TTC549 (cell line): Measurements from ENCODE around the gene TPO.
"Not testable (repeated sequence)": the region's sequence is repeated elsewhere in the genome, so short reads cannot be mapped to it uniquely, and the experiment has no call there.

Source experiments
- FAIRE-seq: peaks from 2 replicates; lab custom pipeline; 2012; peaks lifted over from hg19 to GRCh38; lab: Jason Lieb, UNC

The TPO gene

DNA sequence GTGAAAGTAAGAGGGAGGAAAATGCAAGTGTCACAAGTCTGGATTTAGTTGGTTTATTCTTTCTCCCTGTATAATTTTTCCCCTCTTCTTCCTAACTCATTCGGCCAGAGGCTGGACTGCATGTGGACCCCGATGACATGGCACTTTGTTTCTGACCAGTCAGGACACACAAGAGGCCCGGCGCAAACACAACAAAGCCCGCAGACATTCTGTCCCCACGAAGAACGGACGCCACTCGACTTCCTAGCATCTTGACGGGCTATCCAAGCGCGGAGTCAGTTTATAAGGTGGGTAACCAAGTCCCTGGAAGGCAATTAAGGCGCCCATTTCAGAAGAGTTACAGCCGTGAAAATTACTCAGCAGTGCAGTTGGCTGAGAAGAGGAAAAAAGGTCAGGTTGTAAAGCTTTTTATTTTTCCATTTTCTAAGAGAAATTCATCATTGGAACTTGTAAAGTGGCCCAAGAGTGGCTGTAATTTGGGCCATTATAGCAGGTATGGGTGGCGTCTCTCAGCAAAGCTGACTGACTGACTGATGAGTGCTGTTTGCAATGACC is at the start of gene TPO:
TPO (plus strand) TSS at position 308 of the 555 bp plus-strand sequence. CDS start 946 bp downstream, outside the sequence.
- FAIRE-seq: no peak

DNA sequence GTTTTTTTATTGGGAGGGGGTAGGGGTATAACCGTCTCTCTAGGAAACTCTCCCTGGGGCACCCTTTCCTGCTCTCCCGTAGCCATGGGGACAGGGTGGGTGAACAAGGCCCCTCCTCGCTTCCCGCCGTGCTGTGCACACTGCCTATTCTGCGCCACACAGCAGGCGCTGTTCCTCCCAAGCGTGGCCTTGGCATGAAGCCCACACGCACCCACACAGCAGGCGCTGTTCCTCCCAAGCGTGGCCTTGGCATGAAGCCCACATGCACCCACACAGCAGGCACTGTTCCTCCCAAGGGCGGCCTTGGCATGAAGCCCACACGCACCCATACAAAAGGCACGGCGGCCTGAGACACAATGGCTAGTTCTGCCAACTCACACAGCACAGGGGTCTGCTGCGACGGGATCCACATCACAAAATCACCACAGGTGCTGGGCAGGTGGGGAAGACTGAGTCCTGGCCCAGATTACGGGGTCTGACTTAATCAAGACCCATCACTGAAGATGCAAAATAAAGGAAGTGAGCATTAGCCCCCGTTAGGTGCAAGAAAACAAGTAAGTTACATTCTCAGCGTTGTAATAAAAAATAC is 46.6 kb upstream of the TPO start:
- no peak for FAIRE-seq

DNA sequence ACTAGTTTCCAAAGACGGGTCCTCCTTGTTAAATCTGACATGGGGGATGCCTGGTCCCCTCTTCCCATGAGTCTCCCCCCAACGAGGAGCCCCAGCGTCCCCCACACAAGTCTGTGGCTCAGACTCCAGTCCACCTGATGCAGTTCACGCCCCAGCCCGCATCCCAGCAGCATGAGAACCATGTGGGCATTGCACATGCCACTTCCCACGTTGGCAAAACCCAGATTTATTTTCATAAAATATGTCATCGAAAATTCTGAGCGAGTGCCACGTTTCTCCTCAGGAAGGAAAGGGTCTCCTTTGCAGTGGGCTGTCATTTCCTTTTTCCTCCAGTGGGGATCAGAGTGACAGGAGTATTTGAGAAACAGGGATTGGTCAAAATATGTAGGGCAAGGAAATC is 45.7 kb upstream of the TPO start:
- no peak for FAIRE-seq

DNA sequence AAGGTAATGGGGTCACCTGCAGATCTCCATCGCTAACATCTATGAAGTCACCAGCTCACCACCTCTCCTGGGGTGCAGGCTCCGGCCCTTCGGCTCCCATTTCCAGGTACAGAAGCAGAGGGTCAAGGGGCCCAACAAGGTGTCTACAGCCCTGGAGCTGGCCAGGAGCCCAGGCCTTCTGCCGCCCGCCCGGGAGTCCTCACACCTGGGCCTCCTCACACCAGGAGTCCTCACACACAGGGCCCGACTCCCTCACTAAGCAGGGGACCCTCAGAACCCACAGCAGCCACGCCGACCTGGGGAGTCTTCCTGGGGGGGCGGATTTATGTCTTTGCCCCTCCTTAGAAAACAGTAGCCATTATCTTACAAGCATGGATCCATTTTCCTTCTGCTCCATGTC is 43.4 kb upstream of the TPO start:
- FAIRE-seq: no peak

DNA sequence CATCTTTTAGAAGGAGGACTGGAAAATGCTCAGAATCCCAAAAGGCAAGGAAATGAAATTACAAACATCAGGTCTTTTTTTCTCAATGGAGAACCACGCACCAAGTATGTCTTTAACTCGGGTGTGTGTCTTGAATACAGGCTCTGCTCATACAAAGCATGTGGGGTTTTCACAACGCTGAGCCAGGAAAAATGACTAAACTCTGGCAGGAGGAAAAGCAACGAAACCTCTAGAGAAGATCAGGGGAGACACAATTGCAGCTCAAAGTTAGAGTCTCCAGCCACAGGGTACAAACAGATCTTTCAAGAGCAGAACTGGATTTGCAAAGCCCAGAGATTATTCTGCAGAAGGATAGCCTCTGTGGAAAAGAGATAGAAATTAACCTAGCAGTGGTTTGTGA is 42.8 kb upstream of the TPO start:
- no peak for FAIRE-seq

DNA sequence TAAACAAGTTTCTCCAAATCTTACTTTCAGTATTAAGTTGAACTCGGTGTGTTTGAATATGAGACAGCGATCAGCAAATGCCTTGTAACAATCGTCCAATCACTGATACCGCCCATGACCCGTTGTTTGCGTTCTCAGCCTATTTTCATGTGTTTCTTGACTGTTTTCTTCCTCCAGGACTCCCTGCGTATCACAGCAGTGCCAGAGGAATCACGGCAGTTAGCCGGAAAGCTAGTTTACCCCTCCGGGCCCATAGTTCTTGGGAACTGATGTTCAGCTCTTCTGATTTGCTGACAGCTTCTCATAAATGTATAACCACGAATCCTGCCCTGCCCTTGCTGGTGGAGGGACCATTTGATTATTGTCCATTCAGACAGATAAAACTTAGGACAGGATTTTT is 42.2 kb upstream of the TPO start:
- FAIRE-seq: no peak

DNA sequence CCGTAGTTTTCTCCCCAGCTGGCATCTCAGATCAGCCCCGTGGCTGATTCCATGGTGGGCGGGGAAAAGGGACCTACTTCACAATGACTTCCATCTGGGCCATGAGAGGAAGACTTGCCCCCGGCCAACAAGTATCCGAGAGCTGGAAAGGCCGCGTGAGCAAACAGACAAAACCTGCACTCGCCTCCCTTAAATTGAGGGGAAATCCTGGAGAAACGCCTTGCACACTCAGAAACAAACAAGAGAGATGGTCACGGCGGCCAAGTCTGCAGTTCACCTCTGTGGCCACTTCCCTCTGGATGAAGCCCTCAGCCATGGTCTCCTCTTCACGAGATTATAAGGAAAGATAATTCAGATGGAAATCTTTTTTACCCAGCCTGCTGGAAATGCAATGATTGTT is 39.4 kb upstream of the TPO start:
- FAIRE-seq: no peak

DNA sequence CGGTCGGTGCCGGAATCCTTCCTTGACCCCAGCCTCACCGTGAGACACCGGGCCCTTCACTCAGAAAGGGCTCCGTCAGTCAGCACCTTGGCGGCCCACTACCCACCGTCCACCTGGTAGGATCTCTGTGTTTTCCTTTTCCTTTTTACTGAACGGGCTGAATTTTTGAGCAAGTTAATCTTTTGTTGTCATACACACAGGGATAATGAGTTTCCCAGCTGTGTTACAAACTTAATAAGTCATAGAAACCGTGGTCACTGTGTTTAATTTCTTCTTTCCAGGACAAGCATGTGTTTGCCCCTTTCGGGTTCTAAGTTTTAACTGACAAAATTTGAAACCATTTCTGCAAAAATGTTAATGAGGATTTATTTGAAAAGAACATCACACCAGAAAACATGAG is 39.0 kb upstream of the TPO start:
- no peak for FAIRE-seq

DNA sequence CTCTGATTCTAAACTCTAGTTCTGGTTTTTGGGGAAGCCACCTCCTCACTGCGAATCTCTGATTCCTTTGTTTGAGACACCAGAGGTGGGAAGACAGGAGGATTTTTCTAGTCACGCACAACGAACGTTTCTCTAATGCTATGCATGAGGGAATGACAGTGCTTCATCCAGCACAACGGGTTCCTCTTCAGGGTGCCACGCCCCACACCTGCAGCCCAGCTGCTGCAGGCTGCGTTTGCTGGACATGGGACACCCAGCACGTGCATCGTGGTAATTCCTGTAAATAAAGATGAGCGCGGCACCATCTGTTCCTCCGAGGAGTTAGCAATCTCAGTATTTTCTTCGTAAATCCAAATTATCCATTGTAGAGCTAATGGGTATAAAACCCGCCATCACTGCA is 37.5 kb upstream of the TPO start:
- no peak for FAIRE-seq

DNA sequence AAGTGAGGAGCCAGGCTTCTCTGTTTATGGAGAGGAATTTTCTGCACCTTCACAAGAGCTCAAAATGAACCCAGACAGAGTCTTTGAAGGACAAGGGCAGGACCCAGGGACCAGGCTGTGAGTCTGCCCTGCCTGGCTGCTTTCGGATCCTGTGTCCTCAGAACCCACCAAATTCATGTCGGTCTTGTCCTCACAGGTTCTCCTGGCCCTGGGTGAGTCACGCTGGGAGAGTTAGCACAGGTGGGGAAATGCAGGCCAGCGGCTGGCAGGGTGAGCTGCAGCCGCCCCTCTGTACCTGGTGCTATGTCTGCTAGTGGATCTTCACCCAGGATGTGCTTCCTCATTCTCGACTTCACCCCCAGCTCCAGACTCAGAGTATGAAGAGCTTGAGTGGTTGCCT is 35.8 kb upstream of the TPO start:
- no peak for FAIRE-seq

DNA sequence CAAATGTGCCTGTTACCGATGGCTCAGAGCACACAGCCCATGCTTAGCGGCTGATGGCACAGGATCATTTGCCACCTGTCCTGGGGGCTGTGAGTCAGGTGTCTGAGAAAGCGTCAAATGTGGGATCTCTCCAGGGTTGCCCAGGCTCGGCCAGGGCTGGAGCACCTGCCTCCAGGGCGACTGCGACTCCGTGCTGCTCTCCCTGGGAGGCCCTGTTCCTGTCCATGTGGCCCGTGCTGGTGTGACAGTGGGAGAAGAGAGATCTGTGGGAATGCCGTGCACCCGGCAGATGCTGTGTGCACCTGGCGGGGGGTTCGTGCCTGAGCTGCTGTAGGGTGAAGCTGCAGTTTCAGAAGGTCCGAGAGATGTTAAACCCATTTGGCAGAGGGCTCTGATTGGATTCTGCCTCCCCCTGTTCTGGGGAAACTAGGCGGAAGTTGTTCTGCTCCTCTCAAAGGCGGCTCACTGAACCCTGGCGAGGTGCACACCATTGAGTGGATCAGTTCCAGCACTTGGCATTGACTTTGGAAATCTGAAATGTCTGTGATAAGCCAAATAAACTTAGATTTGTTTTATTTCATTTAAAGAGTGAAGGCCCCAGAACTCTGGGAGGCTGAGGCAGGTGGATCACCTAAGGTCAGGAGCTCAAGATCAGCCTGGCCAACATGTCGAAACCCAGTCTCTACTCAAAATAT is 34.7 kb upstream of the TPO start:
- FAIRE-seq: no peak

DNA sequence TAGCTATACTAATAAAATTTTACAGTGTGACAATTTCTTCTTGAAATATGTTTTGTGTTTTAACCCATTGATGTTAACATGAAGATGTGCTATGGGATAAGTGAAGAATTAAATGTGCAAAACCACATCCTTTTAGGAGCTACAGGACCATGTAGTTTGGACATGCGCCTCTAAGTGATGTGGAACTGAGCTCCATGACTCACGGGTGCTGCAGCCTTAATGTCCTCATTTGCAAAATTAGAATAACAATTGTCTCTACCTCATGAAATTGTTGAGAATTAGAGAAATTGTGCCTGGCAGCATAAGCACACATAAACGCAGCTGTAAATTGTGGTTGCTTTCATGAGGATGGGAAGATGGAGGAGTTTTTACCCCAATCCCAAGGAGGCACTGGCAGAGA is 31.6 kb upstream of the TPO start:
- no peak for FAIRE-seq

DNA sequence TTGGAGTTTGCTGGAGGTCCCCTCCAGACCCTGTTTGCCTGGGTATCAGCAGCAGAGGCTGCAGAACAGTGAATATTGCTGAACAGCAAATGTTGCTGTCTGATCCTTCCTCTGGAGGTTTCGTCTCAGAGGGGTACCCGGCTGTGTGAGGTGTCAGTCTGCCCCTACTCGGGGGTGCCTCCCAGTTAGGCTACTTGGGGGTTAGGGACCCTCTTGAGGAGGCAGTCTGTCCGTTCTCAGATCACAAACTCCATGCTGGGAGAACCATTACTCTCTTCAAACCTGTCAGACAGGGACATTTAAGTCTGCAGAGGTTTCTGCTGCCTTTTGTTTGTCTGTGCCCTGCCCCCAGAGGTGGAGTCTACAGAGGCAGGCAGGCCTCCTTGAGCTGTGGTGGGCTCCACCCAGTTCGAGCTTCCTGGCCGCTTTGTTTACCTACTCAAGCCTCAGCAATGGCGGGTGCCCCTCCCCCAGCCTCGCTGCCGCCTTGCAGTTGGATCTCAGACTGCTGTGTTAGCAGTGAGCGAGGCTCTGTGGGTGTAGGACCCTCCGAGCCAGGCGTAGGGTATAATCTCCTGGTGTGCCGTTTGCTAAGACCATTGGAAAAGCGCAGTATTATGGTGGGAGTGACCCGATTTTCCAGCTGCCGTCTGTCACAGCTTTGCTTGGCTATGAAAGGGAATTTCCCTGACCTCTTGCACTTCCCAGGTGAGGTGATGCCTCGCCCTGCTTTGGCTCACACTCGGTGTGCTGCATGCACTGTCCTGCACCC is 25.1 kb upstream of the TPO start:
- not testable (repeated sequence) for FAIRE-seq

DNA sequence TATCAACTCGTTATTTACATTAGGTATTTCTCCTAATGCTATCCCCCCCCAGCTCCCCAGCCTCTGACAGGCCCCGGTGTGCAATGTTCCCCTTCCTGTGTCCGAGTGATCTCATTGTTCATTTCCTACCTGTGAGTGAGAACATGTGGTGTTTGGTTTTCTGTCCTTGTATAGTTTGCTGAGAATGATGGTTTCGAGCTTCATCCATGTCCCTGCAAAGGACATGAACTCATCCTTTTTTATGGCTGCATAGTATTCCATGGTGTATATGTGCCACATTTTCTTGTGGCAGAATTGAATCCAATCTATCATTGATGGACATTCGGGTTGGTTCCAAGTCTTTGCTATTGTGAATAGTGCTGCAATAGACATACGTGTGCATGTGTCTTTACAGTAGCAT is 23.1 kb upstream of the TPO start:
- not testable (repeated sequence) for FAIRE-seq

DNA sequence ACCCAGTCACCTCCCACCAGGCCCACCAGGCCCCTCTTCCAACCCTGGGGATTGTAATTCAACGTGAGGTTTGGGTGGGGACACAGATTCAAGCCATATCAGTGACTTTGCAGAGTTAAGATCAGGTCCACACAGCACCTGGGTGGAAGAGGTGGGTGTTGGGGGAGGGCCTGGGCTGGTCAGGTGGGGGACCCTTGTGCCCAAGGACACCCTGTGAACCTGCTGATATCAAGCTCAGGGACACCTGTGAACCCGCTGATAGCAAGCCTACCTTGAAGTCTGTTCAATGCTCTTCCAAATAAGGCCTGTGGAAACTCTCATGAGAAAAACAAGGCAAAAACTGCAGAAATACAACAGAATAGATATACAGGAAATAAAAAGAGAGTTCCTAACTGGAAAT is 19.9 kb upstream of the TPO start:
- no peak for FAIRE-seq

DNA sequence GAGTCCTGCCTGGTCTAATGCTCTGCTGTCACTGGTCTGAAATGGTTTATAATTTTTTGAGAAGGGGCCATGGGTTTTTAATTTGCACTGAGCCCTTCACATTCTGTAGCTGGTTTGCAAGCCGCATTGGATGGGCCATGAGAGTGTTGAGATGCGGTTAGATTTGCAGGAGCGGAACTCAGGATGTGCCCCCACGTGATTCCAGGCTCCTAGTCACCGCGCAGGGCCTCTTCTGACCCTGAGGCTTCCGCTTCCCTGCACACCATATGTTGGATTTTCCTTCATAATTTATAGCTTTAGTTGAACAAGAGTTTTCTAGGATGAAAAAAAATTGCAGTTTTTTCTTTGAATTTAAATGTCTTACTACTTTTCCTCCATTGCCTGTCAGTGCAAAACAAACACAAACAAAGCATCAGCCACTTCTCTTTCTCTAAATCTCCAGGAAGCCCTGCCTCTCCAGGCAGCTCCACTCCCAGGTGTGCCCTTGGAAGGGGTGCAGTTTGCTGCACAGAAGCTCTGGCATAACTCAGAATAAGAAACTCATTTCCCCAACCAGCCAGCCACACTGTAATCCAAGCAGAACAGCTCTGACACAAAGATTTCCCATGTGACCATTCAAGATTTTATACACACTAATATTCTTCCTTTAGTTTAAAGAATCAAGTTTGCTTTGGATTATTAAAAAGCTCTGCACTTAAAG is 18.4 kb upstream of the TPO start:
- no peak for FAIRE-seq

DNA sequence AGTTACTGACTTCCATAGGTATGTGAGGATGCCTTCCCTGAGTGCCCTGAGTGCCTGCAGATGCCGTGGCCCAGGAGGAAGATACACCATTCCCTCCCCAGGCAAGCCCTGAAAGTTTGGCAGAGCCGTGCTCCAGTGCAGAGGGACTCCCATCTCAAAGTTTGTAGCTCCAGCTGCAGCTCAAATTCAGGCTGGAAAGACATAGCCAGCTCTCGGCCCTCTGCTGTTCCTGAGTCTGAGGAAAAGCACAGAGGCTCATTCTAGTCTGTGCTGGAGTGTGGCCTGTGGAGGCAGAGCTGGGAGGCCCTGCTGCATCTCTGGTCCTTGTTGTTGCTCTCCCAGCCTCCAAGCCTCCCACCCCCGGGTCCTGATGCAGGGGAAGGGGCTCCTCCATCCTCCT is 15.9 kb upstream of the TPO start:
- FAIRE-seq: no peak

DNA sequence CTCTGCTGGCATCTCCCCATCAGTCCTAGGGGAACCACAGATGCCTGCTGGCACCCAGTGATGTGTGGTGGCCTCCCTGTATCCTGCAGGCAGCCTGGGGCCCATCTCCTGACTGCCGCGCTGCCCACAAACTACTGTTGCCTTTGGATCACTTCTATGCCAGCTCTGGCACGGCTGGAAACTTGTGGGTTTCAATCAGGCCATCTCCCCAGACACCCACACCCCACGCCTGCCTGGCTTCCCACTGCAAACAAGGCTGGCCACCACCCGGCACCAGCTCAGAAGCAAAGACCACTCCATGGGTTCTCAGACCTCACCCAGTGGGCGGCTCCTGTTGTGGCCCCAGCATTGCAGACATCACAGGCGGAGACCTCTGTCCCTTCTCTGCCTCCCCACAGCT is 15.1 kb upstream of the TPO start:
- FAIRE-seq: no peak

DNA sequence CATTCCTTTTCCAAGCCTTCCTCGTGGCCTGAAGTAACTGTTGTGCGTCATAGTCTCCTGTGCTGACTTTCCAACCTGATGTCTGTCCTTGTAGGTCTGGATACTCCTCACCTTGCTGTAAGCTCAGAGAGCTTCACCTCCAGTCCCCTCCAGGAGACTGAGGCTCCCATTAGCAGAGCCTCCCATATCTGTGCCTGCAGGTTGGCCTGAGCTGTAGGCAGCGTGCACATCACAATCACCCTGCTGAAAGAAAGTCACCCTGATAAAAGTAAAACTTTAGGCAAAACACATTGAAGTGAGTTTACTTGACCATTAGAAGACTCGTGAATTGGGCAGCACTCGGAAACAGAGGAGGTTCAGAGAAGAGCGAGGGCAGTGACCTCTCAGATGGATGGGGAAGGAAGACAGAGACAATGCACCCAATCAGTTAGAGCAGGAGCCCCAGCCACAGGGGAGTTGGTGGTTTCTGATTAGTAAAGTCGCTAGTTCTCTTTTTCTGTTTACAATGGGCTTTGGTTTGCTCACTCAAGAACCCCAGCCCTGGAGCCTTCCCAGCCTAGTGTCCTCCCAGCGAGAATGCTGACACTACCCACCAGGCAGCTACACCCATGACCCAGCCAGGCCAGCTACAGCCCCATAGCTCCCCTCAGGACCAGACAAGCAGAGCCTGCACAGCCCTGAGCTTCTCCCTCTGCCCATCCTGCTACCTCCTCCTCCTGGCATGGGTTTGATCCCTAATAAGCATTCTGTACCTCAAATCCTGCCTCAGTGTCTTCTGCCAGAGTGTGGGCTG is 12.1 kb upstream of the TPO start:
- no peak for FAIRE-seq

DNA sequence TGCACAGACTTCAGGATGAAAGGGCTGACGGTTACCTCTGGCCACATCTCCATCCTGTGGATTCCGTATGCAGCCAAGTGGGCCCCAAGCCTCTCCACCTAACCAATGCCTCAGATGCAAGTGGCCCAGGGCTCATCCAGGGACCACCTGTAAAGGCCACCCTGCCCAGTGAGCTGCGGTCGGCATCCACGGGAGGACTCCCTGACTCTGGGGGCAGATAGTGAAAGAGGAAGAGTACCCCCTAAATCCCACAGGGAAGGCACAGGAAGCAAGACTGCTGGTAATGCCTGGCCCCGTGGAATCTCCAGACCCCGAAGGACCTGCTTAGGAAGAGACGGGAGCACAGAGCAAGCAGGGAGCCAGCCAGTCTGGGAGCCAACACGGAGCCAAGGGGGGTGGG is 11.2 kb upstream of the TPO start:
- no peak for FAIRE-seq

DNA sequence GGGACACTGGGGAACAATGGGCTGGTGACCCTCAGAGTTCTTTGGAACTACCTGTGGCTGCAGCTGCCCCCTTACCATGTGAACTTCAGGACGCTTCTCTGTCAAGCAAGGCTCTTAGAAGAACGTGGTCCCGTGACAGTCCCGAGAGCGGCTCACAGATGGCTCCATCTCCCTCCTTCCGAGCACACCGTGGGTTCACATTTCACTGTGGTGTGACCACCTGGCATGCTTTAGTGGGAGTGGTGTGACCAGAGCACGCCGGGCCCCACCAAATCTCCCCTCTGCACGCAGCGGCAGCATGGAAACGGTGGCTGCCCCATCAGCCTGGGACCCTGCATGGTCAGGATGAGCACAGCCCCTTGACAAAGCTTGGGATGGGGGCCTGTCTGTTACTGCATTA is 9.7 kb upstream of the TPO start:
- FAIRE-seq: no peak

DNA sequence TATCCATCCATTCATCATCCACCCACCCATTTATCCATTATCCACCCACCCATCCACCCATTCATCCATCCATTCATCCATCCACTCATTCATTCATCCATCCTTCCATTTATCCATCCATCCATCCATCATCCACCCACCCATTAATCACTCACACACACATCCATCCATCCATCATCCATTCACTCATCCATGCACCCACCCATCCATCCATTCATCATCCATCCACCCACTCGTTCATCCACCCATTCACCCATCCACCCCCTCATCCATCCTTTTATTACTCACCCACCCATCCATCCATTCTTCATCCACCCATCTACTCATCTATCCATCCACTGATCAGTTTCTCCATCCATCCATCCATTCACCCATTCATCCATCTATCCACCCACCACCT is 8.1 kb upstream of the TPO start:
- FAIRE-seq: no peak
